GM12892 (cell line): ENCODE measurements around the gene MAP3K7CL.

ENCODE experiments used
- POLR2A ChIP-seq: IDR thresholded peaks from 2 replicates; pipeline ENCODE4 v1.6.1; 2011; ENCODE audit warnings: low read depth, low read length, control low read depth
- POLR2AphosphoS5 ChIP-seq: IDR thresholded peaks from 2 replicates; pipeline ENCODE4 v1.6.1; 2011; ENCODE audit warnings: low read depth, low read length, control low read depth

- no peak for TF ChIP-seq POLR2A
- TF ChIP-seq POLR2AphosphoS5 = no peak
Measured at GRCh38 chr21:29205988-29206387, 75.5 kb downstream of the MAP3K7CL start.
